AG04450 (cell line): ENCODE results near the gene SLC26A3. TPM values are rescaled to one million over a fixed set of nuclear protein-coding genes. Genes with fewer than 3 reads are reported as not detected.

Source experiments
- CTCF ChIA-PET: fragments of 300-600, 350-600 bp; formaldehyde crosslinking; extraction: SDS; loops from one replicate; lab custom pipeline; 2022; ENCODE audit warnings: antibody characterized with exemption, inconsistent platforms; lab: Charles Lee
- POLR2A ChIA-PET: fragments of 350-600 bp; formaldehyde crosslinking; extraction: SDS; loops from one replicate; lab custom pipeline; 2021; ENCODE audit warnings: antibody characterized with exemption, inconsistent platforms; lab: Yijun Ruan, JAX
- DNase-seq: peaks from one replicate; pipeline ENCODE4 v3.0.0-alpha.2; 2011; ENCODE audit warnings: low read depth, low spot score
- H3K27ac ChIP-seq: one replicate; pipeline ENCODE4 v1.5.1; 2012; ENCODE audit warnings: low read depth, low read length, control low read depth
- H3K27me3 ChIP-seq: one replicate; pipeline ENCODE4 v1.6.0; 2012; ENCODE audit warnings: low read length; ENCODE audit not compliant: control insufficient read depth, insufficient read depth
- H3K4me3 ChIP-seq: 2 replicates; pipeline ENCODE4 v1.5.1; 2011; ENCODE audit warnings: mild to moderate bottlenecking, low read depth, low read length, control low read depth
- H3K9me3 ChIP-seq: 2 replicates; pipeline ENCODE4 v1.5.1; 2012; ENCODE audit warnings: low read length; ENCODE audit not compliant: control insufficient read depth, insufficient read depth
- CTCF ChIP-seq: IDR thresholded peaks from 2 replicates; pipeline ENCODE4 v1.5.1; 2011; ENCODE audit warnings: low read depth, low read length, control low read depth, inconsistent platforms
- polyA plus RNA-seq: library from polyadenylated mRNA; depleted of rRNA; stranded (reverse); fragments of >200 nt; gene quantifications from 2 replicates; pipeline ENCODE4 v1.2.3, GENCODE V29; 2011

SLC26A3 gene
- polyA plus RNA-seq, 1 experiment = not detected

GRCh38 chr7:107767391-107767790, 35.6 kb downstream of the SLC26A3 start:
- H3K27me3 ChIP-seq = peaks cover 8% of the 10 kb centered on the region
- no peaks in the 10 kb centered on the region for H3K9me3 ChIP-seq
- no peak overlapping the region for H3K27ac ChIP-seq
- no peak for TF ChIP-seq CTCF
- no peak for DNase-seq
- ChIA-PET POLR2A (no interaction called here), CTCF (no interaction called here)
- no peak overlapping the region for H3K4me3 ChIP-seq

- ChIA-PET POLR2A (no interaction called here), CTCF (interaction anchor here (1.5 to 1.9 kb wide), 2 partner anchors 15 to 116 kb away, joined by 4 to 7 read pairs; partner anchors contain the start of gene CBLL1)
- no peak for DNase-seq
- Histone ChIP-seq H3K27me3 (no peaks in the 10 kb centered on the region), H3K9me3 (no peaks in the 10 kb centered on the region), H3K27ac (no peak overlapping the region), H3K4me3 (no peak overlapping the region)
- no peak for TF ChIP-seq CTCF
Measured at GRCh38 chr7:107758667-107759066, 44.4 kb downstream of the SLC26A3 start.

- H3K9me3 ChIP-seq = no peaks in the 10 kb centered on the region
- DNase-seq = no peak
- ChIA-PET CTCF (no interaction called here), POLR2A (no interaction called here)
- no peak overlapping the region for H3K27ac ChIP-seq
- H3K4me3 ChIP-seq = no peak overlapping the region
- no peaks in the 10 kb centered on the region for H3K27me3 ChIP-seq
- peak; percentile 25 for TF ChIP-seq CTCF
Measured at GRCh38 chr7:107754642-107755041, 48.4 kb downstream of the SLC26A3 start.

GRCh38 chr7:107751113-107751512, 51.9 kb downstream of the SLC26A3 start:
- H3K27ac ChIP-seq = no peak overlapping the region
- no peak for DNase-seq
- H3K27me3 ChIP-seq = no peaks in the 10 kb centered on the region
- H3K4me3 ChIP-seq = no peak overlapping the region
- CTCF ChIA-PET = no interaction called here
- no peaks in the 10 kb centered on the region for H3K9me3 ChIP-seq
- POLR2A ChIA-PET = no interaction called here
- TF ChIP-seq CTCF = no peak

GRCh38 chr7:107746006-107746405, 57.0 kb downstream of the SLC26A3 start:
- CTCF ChIA-PET = interaction anchor here (0.6 to 7.6 kb wide), 4 partner anchors 129 to 283 kb away, joined by 3 to 117 read pairs (median 34); no protein-coding TSS in a partner anchor
- peak overlapping the region; percentile 94 for H3K4me3 ChIP-seq

More at GRCh38 chr7:107746006-107746405, 57.0 kb downstream of the SLC26A3 start:
- POLR2A ChIA-PET = no interaction called here
- DNase-seq = no peak
- Histone ChIP-seq H3K27me3 (no peaks in the 10 kb centered on the region), H3K27ac (no peak overlapping the region), H3K9me3 (no peaks in the 10 kb centered on the region)
- no peak for TF ChIP-seq CTCF
